DMS114 treated with DMSO at 0.1 percent for 48 hours (cell line): Measurements from ENCODE around the gene NHSL2.
"Not testable (repeated sequence)": the region's sequence is repeated elsewhere in the genome, so short reads cannot be mapped to it uniquely, and the experiment has no call there.

Source experiments
- DNase-seq: peaks from one replicate; lab custom pipeline; 2025; ENCODE audit not compliant: unreplicated experiment; lab: John Stamatoyannopoulos, UW

Gene NHSL2

DNA sequence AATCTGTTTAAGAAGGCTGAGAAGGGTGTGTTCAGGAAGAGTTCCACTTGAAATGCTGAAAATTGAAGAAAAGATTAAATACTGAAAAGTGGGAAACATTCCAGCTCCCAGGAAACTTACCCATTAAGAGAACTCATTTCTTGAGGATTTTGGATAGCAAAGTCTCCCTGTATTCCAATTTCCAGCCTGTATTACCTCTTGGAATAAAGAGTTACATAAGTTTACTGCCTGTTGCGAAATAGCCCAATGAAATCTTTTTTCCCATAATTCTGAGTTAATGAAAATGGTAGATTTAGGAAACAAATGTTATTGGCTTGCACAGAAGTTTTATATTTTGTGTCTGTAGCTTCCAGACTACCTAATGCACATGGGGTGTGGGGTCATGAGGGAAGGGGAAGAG lies 12.0 kb downstream of the NHSL2 start:
- no peak for DNase-seq

DNA sequence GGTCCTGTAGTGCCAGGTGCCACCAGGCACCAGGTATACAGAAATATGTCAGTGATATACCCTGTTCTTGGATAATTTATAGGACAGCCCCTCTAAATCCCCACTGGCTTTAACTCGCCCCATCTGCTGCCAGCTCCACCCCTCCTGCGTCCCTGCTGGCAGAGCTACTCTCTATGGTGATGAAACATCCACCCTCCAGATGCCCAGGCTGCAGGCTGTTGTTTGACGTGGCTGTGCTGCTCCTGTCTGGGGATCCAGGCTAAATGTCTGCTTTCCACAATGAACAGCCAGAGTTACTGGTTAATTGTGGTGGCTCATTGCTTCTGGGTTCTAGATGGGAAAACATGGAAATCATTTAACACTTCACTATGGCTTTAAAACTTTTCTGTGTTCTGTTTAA lies 12.9 kb downstream of the NHSL2 start:
- DNase-seq, result no peak

DNA sequence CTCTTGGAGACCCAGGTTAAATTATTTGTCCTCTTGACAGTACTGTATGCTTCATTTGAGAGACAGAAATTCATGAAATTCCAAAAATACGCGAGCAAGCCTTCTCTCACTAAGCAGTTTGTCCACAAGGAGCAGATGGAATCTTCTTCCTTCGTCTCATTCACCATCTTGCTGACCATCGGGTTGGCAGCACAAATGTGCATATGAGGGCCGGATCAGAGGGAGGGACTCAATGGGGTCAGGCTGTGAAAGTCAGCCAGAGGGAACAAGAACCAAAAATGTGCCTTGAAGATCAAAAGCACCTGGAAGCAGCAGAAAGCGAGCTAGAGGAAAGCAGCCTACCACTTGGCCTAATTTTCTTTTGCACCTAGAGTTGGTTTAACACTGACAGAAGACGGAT lies 16.4 kb downstream of the NHSL2 start:
- no peak for DNase-seq

DNA sequence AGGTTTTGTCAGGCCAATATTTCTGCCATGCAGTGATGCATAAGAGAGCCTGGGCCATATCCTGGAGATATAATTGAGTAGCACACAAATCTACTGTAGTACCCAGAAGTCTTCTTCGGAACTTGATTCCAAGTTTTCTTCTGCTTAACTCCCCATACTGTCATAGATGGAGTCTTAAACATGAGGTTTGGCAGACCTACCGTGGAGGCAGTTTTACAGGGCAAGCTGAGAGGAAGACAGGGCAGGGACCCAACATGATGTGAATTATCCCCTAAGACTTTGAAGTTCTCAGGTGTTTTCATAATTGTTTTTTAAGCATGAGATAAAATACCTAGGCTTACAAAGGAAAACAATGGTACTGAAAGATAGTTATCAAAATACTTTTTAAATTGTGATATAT lies 18.2 kb downstream of the NHSL2 start:
- DNase-seq, result no peak

DNA sequence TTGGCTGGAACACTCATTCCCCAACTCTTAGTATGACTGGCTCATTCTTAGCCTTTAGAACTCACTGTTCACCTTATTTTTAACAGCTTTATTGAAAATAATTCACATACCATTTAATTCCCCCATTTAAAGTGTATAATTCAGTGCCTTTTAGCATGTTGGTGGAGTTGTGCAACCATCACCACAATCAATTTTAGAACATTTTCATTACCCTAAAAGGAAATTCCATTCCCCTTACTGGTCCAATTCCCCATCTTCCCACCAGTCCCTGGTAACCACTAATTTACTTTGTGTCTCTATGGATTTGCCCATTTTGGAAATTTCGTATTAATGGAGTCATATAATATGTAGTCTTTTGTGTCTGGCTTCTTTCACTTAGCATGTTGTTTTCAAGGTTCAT lies 19.7 kb downstream of the NHSL2 start:
- DNase-seq, result no peak

DNA sequence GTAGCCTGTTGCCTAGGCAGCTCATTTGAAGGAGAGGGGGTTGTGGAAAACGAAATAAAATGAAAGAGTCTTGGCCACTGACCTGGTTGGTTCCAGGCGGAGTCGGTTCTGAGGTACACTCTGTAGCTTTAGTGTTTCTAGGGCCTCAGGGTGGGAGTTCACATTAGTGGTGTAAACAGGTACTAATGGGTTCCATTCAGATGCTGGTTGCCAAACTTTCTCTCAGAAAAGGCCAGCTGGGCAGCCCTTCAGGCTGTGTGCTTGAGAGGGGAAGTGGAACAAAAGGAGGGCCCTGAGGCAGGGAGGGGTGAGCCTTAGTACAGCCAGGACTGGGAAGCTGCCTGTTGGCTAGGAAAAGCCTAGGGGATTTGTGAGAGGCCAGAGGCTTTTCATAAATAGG lies 24.8 kb downstream of the NHSL2 start:
- DNase-seq, result no peak

DNA sequence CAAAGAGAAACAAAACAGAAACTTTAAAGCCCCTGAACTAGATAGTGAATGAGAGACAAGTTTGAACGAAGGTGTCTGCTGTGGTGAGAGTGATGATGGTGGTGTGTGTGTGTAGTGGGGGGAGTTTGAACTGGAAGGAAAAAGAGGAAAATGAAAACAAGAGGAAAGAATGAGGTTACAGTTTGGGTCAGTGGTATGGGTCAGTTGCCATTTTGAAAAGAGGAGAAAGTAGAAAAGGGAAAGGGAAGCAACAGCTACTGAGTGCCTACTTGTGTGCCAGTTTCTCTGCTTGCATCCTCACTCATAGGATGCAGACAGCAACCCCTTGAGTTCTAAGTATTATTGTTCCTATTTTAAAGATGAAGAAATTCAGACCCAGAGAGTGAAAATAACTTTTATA lies 26.0 kb downstream of the NHSL2 start:
- no peak for DNase-seq

DNA sequence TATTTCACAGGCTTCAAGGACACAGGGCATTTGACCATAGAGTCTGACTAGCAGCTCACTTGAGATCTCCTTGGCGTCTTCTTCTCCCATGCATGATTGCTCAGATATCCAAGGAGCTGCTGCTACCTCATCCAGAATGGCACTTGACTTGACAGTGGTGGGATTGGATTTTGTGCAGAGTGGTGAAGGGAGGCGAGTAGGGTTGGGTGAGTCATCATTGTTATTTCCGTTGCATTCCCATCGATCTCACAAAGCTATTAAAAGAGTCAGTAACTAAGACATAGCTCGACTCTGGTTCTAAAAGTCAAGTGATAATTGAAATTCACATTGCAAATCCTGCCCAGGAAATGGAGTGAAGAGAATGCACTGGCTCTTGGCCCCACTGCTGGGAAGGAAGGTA lies 27.7 kb downstream of the NHSL2 start:
- no peak for DNase-seq

DNA sequence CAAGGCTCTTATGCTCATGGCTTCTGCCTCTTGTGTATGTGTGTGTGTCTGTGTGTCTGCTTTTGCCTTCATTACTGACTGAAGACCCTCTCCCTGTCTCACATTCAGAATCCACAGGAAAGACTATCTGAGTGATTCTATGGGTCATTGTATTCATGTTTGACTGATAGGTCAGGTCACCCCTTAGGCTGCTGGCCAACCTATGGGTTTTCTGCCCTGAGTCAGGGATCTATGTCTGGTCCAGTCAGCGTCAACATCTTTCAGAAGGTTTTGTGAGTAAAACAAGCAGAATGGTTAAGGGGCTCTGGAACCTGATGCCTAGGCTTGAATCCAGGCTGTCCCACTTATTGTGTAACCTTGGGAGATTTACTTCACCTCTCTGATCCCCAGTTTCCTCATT lies 30.5 kb downstream of the NHSL2 start:
- DNase-seq, result no peak

DNA sequence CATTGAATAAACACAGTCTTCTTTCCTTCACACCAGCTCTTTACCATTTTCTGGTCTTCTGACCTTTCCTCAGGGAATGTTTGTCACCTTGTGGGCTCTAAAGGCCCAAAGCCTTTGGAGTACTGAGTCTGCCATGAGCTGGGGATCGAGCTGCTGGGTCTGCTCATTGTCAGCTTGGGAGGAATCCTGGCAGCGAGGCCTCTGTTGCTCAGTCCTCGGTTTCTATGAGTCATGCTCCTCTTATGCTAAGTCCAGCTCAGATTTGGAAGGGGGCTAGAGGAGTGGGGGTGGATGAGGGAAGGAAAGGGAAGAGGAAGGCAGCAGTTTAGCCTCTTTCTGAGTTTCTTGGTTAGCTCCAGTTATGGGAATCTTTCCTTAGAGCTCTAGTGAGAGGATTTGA lies 31.1 kb downstream of the NHSL2 start:
- no peak for DNase-seq

DNA sequence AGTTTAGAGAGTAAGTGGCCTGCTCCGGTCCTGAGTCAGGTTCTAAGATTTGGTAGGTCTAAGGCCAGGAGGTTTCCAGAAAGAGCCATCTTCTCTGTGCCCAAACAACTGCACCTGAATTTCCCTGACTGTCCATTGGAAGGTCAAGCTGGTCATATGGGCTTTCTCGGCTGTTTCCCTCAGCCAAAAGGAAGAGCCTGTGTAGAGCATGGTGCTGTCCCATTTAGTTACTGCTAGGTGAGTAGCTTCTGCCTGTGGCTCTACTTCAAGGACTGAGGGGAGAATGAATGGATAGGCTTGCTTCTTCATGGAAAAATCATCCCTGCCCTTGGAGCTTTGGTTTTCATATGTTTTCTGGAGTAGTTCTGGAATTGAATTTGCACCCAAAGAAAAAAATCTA lies 33.7 kb downstream of the NHSL2 start:
- DNase-seq, result no peak

DNA sequence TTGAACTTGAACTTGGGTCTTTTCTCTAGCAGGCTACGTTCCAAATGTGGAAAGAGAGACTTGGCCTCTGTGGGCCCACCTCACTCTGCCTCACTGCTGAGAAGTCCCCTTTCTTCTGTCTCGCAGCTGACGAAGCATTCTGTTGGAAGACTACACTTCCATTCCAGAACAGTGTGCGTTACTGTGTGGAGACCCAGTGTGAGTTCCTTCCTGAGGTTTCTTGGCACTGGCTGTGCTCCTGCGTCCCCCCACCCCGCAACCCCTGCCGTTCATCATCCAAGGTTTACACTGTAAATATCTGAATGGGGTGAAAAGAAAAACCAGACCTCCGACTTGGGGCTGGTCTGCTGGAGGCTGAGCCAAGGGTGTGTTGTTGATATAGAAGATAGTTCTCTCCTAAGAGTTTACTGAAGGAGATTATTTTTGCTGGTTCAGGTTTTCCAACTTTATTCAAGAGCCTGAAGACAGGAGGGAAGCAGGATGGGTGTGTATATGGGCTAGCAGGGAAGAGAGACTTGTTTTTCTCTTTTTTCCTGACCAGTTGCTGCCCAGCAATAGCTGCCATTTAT lies 34.7 kb downstream of the NHSL2 start:
- DNase-seq, result no peak

DNA sequence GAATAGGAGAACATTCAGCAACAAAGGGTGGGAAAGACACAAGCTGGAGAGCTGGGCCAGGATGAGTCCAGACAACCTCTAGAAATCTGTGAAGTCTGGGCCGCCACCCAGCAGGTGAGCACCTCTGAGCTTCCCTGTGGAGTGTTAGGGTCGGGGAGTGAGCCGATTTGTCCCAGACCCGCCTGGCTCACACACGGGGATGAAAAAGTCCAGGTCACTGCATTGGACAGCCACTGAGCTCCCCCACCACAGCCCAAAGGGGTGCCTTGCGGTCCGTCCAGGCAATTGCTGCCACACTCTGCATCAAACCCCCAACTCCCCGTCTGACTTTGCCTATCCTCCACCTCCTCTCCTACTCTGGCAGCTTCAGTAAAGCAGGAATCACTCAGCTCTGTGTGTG lies 38.7 kb downstream of the NHSL2 start:
- no peak for DNase-seq

DNA sequence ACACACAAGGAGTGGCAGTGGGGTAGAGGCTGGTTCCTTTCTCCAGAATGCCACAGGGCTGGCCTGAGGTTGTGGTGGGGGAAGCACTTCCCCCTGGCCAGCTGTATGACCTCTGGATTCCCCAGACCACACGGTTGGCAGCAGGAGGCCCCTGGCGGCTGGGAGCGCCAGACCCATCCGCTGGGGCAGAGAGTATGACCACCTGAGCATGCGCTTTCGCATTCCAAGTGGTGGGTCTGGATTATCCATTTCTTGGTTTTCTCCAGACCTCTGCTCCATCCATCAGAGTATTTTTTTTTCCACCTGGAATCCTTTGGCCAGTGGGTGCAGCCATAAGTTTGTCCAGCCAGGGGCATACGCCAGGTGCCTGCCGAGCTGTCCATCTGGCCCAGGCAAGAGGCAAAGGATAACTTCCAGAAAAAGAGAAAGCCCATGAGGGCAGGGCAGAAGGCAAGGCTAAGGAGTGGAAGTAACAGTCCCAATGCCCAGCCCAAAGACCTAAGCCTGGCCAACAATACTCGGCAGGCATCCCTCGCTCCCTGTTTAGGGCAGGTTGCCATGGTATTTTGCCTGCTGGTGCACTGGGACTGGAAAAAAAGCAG lies 39.3 kb downstream of the NHSL2 start:
- DNase-seq, result no peak

DNA sequence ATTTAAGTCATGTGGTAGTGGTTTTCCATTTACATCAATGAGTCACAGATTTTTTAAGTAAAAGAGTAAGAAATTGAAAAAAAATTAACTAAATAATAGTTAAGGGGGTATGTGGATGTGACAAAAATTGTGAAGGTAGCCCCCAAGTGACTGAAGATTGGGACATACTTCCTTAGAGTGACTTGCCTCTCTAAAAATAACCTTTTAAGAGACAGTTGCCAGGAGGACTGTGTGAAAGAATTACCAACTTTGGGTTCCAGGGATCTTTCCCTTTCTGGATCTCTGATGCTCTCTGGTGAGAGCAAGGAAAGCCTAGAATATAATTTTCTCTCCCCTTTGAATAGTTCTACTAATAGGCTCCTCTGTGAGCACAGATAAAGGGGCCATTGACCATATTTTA lies 42.7 kb downstream of the NHSL2 start:
- DNase-seq, result no peak

DNA sequence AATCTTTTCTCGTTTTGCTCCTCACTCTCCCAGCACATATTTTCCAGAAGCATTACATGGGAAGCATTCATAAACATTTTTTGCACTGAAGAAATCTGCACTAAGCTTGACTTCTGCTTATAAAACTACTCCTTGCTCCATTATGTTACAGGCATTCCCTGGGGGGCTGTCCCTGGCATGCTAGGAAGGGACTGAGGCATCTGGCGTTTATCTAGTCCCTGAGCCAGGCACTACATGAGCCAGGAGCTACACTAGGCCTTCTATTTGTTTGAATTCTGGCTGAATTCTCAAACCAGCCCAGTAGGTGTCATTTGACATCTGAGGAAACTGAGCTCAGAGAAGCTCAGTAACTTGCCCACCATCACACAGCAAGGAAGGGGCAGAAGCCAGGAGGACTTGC lies 43.3 kb downstream of the NHSL2 start:
- DNase-seq, result no peak

DNA sequence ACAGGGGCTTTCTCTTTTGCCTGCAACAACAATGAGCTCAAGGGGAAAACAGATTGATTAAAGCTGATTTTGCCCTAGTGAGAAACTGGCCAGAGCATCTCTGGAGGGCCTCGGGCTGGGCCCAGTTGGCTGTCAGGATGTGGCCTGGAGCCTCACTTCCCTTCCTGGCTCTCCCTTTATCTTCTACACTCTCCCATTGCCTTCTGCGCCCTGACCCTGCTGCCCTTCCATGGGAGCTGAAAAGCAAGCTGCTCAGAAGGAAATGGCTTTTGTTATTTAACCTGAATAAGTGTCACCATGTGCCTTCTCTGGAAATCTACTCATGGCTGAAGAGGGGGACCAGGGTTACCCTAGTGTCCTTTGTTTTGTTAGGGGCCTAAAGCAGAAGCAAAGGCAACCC lies 43.8 kb downstream of the NHSL2 start:
- no peak for DNase-seq

DNA sequence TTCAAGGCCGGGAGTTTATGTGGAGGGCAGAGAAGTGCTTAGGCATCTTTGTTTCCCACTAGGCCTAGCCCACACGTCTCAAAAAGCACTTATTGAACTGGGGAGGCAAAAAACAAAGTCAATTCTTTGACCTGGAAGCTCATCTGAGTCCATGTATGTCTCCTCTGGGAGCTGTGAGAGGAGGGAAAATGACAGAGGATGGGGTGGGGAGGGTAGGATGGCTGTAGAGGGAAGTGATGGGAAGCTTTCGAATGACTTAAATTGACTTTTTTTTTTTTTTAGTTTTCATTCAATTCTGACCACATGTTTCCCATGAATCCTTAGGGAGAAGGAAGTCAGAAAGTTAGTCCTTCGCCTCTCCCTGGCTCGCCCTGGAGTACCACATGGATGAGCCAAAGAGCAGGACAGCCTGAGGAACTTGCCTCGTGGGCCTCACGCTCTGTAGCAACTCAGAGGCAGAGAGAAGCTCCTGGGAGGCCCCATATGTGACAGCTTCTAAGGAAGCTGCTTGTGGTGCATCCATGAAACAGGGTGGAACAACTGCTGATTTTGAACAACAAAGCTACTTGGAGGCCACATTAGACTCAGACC lies 45.0 kb downstream of the NHSL2 start:
- DNase-seq, result no peak

DNA sequence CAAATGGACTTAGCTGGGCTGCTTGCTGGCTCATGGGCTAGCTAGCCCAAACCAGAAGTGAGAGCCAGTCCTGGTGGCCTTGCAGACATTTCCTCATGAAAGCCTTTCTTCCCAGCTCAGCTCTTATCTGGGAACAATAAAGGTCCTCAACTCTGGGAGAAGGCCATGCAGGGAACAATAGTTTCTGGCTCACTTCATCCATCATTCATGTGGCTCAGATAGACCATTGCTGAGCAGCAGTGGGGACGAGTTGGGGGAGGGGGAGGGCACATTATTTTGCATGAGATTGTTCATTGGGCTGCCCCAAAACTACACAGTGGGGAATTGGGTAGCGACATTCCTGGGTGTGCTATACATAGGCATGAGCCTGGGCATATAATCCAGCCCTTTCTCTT lies 47.6 kb downstream of the NHSL2 start:
- no peak for DNase-seq

DNA sequence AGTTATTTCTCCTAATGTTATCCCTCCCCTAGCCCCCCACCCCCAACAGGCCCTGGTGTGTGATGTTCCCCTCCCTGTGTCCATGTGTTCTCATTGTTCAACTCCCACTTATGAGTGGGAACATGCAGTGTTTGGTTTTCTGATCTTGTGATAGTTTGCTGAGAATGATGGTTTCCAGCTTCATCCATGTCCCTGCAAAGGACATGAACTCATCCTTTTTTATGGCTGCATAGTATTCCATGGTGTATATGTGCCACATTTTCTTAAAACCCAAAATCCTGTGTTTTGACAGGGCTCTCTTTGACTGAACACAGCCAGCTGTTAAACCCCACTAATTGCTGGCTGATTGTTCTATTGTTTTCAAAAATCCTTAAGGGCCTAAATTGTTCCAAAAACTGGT lies 53.5 kb downstream of the NHSL2 start:
- not testable (repeated sequence) for DNase-seq

DNA sequence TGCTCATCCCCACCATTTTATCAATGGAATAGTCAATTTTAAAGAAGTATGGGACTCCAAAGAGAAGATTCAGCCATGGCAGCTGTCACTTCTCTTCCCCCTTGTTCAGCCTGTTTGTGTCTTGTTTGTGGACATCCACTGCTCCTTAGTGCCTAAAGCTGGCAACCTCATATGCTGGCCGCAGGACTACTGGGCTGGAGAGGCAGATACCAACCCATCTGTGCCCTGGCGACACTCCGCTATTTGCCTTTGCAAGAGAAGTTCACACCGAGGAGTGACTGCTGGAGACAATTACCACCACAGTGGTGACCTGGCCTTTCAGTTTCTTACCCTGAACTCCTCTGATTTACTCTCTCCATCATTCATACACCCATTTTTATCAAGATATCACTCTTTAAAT lies 64.3 kb downstream of the NHSL2 start:
- no peak for DNase-seq

DNA sequence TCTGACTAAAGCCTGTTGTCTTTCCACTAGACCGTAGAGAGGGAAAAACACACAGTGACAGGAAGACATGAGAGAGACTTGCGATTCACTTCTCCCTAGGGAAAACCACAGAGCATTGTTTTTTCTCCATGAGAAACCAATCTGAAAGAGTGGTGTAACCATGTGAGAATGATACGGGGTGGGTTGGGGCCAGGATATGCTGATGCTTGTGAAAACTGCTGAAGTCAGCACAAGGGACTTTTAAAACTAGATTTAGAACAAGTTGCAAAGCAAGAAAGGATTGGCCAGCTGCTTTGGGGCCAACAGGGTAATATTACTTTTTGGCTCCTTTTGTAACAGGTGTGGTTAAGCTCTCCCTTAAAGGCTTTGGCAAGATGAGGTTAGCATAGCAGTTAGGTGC lies 66.1 kb downstream of the NHSL2 start:
- DNase-seq, result no peak

DNA sequence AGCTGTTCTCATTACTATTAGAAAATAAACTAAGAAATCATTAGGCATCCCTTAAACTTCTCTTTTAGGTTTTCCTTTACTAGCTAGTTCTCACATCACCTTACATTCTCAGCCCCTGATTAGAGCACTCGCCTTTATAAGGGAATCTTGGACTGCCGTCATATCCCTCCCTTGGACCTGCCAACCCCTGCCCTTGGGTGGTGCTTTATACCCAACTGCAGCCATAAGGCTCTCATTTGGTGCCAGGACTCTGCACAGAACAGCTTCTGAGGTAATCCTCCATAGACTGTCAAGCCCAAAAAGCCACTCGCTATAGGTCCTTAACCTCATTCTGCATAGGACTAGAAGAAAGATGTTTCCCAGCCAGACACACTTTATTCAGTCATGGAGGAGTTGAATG lies 67.5 kb downstream of the NHSL2 start:
- no peak for DNase-seq
